ENCODE results near the gene AXIN2. TPM values are rescaled to one million over a fixed set of nuclear protein-coding genes. Genes with fewer than 3 reads are reported as not detected.

AXIN2 gene
- total and polyA plus RNA-seq, 12 donors = 5.7 to 19.2 (median 11.8) TPM

DNA sequence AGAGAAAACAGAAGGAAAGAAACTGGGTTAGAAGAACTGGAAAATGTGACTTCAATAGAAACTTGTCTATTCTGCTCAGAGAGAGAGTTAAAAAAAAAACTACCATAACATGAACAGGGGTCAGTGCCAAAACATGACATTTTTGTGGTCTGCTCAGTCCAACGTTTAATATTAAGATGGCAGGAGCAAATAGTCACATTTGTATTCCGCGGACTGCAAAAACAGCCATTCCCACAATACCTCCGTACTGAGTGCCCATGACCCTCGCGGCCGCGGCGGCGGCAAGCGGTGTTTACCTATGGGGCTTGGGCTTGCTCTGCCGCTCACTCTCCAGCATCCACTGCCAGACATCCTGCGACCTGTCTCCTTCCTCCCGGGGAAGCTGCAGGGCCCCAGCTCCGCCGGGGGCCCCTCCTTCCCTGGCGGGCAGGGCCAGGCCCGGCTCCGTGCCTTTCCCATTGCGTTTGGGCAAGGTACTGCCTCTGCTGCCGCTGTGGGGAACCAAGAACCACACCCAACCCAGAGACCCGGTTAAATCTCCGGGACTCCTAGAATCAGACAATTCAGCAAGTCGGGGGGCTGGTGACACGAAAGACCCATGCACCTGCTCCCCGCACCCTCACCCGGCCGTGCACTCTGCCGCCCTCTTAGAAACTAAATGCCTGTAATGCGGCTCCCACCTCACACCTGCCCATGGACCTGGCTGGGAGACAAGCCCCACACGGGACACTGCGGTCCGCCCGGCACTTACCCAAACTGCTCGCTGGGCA is 24.7 kb downstream of the AXIN2 start:
- Histone ChIP-seq H3K27me3 (no peaks in the 10 kb centered on the region), H3K4me3 (no peak overlapping the region), H3K9me3 (no peaks in the 10 kb centered on the region), H3K36me3 (peaks cover 0 to 80% (median 50%) of the 10 kb centered on the region in 9 donors), H3K27ac (no peak overlapping the region), H3K4me1 (peaks cover 3 to 33% (median 19%) of the 10 kb centered on the region in 9 donors)
- intact Hi-C loops (cut with DNase I) = no loop called here
- WGBS, 2 donors = 95% methylated on average over 35 of the region's 35 CpGs
- TF ChIP-seq, protein P1, sequence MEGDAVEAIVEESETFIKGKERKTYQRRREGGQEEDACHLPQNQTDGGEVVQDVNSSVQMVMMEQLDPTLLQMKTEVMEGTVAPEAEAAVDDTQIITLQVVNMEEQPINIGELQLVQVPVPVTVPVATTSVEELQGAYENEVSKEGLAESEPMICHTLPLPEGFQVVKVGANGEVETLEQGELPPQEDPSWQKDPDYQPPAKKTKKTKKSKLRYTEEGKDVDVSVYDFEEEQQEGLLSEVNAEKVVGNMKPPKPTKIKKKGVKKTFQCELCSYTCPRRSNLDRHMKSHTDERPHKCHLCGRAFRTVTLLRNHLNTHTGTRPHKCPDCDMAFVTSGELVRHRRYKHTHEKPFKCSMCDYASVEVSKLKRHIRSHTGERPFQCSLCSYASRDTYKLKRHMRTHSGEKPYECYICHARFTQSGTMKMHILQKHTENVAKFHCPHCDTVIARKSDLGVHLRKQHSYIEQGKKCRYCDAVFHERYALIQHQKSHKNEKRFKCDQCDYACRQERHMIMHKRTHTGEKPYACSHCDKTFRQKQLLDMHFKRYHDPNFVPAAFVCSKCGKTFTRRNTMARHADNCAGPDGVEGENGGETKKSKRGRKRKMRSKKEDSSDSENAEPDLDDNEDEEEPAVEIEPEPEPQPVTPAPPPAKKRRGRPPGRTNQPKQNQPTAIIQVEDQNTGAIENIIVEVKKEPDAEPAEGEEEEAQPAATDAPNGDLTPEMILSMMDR (IDR thresholded peaks at IDR 0.05) = no peak
- no peak for ATAC-seq
- no peak for DNase-seq

DNA sequence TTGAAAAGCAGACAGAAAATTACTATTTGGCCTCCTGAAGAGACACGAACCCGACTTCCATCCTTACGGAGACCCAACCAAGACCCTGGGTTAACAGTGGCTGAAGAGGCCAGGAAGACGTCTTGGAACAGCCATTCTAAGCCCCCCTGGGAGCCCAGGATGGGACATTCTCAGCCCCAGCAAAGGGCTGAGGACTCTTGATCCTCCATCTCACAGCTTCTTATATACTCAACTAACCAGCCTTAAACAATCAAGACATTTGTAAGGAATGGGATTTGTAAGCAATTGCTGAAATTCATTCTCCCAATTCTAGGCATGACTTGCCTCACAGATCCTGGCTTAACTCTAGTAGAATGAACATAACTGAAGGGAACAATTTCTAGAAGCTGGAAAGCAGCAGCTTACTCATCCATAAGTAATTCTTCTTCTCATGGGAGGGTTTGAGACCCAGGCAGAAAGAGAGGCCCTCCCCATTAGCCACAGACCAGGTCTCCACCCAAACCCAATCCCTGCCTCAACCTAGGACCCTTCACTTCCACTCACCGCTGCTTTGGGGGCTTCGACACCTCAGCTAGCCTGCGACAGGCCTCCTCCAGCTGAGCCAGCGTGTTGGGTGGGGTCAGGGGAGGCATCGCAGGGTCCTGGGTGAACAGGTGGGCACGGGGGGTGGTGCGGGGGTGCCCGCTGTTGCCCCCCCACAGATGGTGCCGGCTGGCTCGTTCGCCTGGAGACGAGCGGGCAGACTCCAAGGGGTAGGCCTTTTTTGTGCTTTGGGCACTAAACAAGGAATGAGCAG is 25.5 kb downstream of the AXIN2 start:
- Histone ChIP-seq H3K27me3 (no peaks in the 10 kb centered on the region), H3K27ac (no peak overlapping the region), H3K4me1 (peaks cover 10 to 36% (median 26%) of the 10 kb centered on the region in 9 donors), H3K36me3 (peaks cover 0 to 79% (median 50%) of the 10 kb centered on the region in 9 donors), H3K4me3 (no peak overlapping the region), H3K9me3 (no peaks in the 10 kb centered on the region)
- 94 to 95% methylated on average over 17 of the region's 17 CpGs for WGBS, 2 donors
- no peak for DNase-seq
- intact Hi-C loops (cut with DNase I) = no loop called here
- no peak for ATAC-seq
- TF ChIP-seq, protein P1 (IDR thresholded peaks at IDR 0.05) = no peak

DNA sequence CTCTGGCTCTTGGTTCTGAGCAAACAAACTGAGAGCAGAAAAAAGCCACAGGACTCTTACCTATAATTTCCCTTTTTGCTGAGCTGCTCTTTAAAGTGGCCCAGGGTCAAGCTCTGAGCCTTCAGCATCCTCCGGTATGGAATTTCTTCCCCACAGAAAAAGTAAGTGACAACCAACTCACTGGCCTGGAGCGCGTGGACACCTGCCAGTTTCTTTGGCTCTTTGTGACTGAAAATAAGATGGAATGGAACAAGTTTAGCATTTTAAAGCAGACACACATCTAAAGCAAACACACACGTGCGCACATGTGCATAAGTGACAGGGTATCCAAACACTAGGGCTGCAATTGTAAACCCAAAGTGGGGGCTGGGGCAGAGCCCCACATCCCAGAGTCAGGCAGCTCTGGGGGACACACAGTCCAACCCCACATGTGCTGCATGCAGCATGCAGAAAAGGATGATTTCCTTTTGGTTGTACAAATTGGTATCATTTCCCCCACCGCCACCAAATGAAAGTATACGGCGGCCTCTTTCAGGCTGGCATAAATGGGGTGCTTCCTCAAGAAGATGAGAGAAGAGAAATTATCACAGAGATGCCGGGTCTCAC is 27.5 kb downstream of the AXIN2 start:
- 90 to 93% methylated on average over 9 of the region's 9 CpGs for WGBS, 2 donors
- DNase-seq = no peak
- Histone ChIP-seq H3K36me3 (peaks cover 0 to 71% (median 50%) of the 10 kb centered on the region in 9 donors), H3K4me3 (no peak overlapping the region), H3K27ac (no peak overlapping the region), H3K9me3 (no peaks in the 10 kb centered on the region), H3K4me1 (peaks cover 14 to 41% (median 30%) of the 10 kb centered on the region in 9 donors), H3K27me3 (no peaks in the 10 kb centered on the region)
- intact Hi-C loops (cut with DNase I) = no loop called here
- no peak for ATAC-seq
- TF ChIP-seq, protein P1 (IDR thresholded peaks at IDR 0.05) = no peak

DNA sequence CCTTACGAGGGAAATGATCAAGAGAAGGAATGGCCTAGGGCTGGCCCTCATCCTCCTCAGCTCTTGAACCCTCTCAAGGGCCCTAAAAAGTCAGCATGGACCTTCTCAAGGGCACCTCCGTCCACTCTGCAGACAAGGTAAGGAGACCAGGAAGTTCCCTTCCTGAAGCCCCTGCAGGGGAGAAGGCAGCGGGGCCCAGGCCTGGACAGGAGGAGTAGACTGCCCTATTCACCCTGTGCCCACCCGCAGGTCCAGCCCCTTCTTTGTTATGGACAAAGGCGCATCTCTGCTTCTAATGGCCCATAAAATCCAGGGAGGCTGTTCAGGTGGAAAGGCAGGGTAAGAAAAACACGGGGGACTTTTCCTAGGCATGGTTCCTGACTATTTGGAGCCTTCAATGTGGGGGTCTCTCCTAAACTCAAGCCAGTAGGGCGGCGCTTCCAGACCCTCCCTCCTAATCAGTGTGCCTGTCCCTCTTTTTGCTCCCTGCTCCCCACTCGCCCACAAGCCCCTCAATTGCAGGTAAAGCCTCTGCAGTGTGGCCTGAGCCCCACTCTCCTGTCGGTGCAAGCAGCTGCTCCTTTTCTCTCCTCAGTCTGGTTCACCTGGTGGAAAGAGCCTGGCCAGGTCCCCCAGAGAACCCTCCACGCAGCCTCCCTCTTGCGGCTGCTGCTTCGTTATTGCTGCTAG is 28.2 kb downstream of the AXIN2 start:
- 89 to 93% methylated on average over 13 of the region's 13 CpGs for WGBS, 2 donors
- ATAC-seq = no peak
- H3K4me1 ChIP-seq = peaks cover 14 to 34% (median 29%) of the 10 kb centered on the region in 9 donors
- peak overlapping the region in 3 of 10 donors; percentile 62 to 80 (median 75) for H3K27ac ChIP-seq
- H3K27me3 ChIP-seq = no peaks in the 10 kb centered on the region
- intact Hi-C loops (cut with DNase I) = no loop called here
- TF ChIP-seq, protein P1 (IDR thresholded peaks at IDR 0.05) = no peak
- no peak for DNase-seq
- no peaks in the 10 kb centered on the region for H3K9me3 ChIP-seq
- H3K36me3 ChIP-seq = peaks cover 0 to 77% (median 50%) of the 10 kb centered on the region in 9 donors
- H3K4me3 ChIP-seq = no peak overlapping the region
